Stimulated activated CD8-positive, alpha-beta memory T cell treated with anti-CD3 and anti-CD28 coated beads, Interleukin-12 subunit alpha, Interleukin-12 subunit beta, amount 100 ng/mL, for 24 hours (primary cell): Measurements from ENCODE around the gene LRFN2.

Experiments
- DNase-seq: peaks from one replicate; pipeline ENCODE4 v3.0.0-alpha.2; 2020; ENCODE audit errors: extremely low read depth

The LRFN2 gene

DNA sequence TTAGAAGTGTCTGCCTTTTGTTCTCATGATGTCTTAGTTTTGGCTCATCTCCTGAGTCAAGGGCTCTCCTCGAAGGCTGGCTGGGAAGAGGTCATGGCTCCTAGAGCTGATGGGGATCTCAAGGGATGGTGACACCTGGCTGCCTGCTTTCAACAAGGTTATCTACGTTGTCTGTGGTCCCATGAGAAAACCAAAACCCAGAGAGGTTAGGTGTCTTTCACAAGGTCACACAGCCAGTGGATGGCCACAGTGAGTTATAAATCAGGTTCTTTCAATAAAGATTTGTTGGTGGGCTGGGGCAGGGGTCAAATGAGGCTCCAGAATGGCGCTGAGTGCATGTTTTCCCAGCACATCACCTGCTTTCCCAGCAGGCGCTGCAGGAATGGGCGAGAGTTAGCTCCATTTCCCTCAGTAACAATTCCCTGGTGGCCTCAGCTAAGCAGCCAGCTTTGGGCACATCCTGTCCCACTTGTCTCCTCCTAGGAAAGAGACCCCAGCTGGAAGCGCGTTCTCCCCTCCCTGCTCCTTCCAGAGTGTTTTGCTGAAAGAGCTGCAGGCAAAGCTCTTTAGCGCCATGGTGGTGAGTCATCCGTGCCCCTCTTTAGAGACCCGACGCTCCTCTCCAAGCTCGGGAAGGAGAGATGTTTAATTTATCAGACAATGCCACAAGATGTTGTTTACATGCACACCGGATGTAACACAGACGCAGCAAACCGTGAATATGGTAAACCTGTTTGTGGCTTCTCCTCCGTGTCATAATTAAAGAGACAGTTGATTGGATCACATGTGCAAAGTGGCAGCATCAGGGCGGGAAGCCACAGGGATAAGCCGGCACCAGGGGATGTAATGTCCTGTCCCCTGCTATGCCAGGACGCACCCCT, 109.7 kb downstream of the LRFN2 start:
- DNase-seq, result no peak

DNA sequence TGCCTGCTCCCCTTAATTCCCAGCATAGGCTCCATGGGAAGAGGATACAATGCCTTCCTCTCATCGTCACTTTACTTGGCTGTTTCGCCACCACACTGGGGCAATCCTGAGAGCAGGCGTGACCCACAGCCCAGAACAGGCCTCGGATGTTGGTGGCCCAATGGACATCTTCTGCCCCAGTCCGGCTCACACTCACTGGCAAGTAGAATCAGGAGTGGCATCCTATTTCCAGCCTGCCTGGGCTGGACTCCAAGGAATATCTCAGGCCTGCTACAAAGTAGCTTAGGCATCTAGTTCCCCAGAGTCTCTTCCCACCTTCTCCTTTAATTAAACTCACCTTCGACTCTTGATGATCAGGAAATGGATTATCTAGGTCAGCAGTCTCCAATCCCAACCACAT, 110.5 kb downstream of the LRFN2 start:
- no peak for DNase-seq

DNA sequence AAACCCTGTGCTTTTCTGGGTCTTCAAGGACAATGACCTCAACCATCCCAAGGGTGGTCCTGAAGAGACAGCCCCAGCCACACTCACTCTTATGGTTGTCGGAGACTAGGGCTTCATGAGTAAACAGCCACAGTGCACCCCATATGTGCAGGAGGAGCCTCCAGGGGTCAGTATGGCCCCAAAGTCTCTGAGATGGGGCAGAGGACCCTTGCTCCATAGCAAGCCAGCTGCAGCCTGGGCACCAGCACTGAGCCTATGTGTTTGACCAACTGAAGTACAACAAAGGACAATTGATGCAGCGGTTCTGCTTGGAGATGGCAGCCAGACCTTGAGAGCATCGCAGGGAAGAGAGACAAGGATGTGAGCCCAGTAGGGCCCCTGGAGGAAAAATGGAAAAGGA, 112.2 kb downstream of the LRFN2 start:
- DNase-seq, result no peak

DNA sequence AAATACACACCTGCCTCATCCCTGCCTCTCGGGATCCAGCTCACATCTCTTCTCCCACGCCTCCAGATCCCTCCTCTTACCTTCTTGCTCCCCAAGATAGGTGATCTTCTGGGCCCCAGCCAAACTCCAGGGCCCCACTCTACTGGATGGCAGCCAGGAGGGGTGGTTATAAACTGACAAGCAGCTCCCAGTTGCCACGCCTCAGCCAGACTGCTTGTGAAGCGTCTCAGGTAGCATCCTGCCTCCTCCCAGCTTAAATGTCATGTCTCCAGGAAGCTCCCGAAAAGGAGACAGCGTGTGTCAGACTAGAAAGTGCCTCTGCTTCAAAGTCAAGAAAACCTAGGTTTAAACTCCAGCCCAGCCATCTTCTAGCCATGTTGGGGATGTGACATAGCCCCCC, 114.1 kb downstream of the LRFN2 start:
- no peak for DNase-seq

DNA sequence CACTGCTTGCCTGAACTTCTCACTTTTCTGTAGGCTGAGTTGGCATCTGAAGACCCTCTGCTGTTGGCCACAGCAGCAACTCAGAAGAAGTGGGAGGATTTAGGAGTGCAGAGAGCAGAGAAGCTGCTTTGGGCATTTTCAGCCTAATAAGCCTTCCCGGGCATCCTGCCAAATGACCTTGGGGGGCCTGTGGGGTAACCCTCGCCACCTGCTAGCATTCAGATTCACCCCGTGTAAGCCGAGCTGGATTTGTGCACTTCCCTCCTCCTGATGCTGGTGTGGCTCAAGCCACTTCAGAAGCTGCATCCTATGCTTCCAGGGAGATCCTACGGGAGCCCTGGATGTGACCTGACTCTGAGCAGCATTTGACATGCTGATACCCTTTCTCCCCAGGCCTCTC, 114.8 kb downstream of the LRFN2 start:
- DNase-seq, result no peak

DNA sequence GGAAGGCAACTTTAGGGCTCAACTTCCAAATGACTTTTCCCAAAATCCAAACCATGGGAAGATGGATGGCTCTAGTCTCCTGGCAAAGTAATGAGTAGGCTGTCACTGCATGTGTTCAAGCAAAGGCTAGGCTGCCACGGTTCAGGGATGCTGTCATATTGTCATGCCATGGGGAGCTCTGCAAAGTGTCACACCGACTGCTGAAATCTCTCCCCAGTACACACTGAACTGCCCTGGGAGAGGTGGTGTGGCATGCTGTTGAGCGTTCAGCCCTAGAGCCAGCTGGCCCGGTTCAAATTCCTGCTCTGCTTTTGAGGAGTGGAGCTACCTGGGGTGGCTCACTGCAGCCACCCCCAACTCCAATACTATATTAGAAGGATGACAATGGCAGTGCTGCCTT, 115.9 kb downstream of the LRFN2 start:
- DNase-seq, result no peak

DNA sequence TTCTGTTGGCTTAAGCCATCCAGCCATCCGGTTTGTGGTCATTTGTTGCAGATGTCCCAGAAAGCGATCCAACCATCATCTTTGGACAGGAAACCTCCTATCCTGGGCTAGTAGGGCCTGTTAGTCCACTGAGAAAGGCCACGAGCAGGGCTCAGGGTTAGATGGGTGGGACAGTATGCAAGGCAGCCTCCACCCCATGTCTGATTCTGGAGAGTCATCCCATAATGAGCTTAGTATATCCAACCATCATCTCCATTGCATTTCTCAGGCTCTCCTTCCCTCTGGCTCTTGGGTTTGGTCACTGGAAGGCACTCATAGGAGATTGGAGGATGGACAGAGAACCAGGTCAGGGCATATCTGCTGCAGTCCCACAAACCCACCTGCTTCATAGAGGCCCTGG, 117.8 kb downstream of the LRFN2 start:
- DNase-seq, result no peak

DNA sequence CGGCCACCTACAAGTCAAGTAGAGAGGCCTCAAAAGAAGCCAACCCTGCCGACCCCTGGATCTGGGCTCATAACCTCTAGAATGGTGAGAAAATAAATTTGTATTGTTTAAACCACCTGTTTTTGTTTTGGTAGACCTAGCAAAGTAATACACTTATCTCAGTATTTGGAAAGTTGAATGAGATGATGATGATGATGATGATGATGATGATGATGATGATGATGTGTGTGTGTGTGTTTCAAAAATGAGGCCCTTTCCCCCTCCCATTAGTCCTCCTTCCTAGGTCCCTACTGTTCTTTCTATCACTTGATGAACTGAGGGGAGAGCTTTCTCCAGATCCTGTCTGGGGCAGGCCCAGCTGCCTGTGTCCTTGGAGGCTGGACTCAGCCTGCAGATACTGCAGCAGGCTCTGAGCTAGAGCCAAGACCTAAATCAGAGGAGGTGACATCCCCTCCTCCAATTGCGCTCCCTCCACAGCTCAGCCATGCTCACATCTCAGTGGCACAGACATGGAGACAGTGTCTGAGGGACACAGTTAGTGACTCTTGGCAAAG, 120.1 kb downstream of the LRFN2 start:
- DNase-seq, result no peak

DNA sequence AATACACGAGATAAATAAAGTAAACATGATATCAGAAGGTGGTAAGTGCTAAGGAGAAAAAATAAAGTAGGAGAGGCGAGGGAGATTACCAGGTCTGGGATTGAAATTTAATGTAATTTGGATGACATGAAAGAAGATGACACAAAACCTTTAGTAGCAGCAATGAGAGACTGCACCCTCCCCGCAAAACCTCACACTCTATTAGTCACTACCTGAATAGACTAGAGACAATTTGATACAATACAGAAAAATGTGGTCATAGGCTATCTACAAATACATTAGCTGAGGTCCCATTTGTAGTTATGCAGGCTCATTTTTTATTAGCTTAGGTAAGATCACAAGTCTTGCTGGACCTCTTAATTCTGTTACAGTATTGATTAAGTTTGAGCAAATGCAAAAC, 125.5 kb downstream of the LRFN2 start:
- no peak for DNase-seq

DNA sequence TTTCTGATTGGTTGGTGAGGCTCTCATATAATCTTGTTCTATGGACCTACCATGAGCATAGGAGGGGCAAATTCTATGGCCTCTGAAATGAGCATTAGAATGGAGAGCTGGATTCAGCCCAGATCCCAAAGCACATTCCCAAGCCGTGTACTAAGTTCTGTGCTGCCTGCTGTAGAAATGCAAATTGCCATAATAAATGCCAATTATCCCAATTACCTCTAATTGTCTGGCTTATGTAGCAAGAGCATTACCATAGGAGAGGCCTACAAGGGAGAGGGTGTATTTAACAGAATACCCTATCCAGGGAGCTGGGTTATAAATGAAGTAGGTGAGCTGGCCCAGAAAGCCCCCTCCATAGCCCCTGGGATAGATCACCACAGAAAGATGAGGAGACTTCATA, 126.8 kb downstream of the LRFN2 start:
- DNase-seq, result no peak

DNA sequence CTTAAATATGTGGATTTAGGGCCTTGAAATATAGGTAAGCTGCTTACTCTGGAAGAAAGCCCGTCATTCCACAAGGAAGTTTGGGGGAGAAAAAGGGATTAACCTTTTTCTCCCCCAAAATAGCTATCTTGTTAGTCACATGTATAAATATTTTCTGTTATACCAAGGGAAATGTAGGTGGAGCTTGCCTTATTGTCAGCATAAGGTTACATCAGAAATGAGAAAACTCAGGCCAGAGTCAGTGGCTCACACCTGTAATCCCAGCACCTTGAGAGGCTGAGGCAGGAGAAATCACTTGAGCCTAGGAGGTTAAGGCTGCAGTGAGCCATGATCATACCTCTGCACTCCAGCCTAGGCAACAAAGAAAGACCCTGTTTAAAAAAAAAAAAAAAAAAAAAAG, 129.9 kb downstream of the LRFN2 start:
- no peak for DNase-seq

DNA sequence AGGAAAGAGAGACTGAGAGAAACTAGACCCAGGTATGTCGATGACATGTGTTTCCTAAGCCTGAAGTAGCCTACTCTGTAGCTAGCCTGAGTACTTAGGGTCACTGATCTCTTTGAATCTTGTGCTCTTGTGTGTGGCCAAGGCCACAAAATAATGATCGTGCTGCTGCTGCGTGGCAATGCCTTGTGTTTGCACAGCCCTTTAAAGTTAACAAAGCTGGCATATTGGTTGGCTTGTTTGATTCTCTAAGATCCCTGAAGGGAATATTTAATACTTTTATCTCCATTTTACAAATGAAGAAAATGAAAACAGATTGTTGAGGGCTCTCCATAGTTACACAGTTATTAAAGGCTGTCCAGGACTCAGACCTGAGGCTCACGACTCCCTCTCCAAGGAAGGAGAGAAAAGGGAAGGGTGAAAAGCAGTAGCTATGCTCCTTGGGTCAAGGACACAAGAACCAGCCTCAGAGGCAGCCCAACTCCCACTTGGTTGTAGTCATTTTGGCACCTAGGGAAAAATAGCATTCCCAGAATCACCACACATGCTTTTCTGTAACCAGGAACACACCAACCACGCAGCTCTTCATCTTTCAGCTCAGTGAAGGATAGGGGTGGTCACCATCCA, 130.7 kb downstream of the LRFN2 start:
- DNase-seq, result no peak

DNA sequence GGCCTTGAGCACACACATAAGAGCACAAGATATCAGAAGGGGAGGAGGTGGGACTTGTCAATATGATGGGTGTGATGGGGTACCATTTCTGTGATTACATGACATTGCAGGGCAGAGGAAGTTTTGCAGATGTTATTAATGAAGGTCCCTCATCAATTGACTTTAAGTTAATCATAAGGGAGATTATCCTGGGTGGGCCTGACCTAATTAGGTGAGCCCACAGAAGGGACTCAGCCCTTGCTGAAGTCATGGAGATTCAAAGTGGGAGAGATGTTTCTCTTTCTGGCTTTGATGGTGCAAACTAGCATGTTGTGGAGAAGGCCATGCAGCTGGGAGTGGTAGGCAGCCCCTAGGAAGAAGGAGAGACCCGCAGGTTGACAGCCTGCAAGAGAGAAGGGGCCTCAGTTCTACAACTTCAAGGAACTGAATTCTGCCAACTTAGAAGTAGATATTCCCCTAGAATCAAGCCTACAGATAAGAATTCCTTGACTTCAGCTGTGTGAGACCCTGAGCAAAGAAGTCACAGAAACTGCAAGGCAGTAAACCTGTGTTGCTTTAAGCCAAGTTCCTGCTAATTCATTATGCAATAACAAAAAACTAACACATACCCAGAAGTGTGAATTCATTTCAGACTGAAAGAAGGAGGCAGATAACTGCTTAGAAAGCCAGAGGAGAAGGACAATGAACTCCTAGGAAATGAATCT, 131.3 kb downstream of the LRFN2 start:
- DNase-seq, result no peak

DNA sequence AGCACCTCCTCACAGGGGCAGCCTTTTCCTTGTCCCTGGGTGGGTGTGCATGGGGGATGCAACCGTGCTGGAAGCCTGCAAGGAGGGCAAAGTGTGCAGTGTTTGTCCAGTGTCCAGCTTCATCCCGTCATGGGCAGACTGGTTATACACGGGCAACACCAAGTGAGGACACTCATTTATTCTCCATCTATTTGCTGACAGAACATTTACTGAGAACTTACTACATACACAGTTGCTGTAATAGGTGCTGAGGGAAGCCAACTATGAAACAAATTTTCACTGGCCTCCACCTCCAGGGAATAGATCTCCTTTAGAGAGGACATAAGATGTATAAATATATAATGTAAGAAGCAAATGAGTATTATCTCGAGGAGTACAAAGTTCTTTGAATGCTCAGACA, 136.7 kb downstream of the LRFN2 start:
- DNase-seq, result no peak

DNA sequence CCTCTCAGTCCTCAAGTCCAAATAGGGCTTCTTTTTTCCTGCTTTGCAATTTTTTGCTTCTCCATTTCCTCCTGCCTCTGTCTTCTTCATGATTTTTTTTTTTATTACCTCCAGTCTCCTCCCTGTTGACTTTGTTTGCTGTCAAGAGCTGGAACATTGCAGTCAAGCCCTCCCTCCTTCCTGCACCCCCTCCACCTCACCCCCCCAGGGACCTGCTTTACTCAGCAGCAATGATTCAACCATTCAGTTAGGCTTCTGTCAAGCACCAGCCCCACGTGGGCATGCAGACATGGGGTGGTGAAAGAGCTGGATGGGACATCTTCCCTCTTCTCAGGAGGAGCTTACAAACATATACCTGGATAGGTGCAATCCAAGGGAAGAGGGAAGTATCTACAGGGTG, 142.4 kb downstream of the LRFN2 start:
- no peak for DNase-seq

DNA sequence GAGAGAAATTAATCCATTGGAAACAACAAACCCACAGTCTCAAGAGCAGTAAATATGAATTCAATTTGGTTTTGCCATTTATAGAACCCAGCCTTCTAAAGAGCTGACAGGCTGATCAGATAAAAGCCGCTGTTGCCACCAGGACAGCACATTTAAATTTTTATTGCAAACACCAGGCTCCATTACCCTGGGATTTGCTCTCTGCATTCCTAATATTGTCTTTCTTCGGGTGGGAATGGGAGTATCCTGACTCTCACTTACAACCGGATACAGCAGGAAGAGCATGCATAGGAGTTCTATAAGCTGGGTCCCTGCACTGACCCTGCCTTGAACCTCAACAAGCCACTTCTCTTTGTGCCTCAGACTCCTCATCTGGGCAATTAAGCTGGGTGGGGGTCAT, 142.9 kb downstream of the LRFN2 start:
- no peak for DNase-seq

DNA sequence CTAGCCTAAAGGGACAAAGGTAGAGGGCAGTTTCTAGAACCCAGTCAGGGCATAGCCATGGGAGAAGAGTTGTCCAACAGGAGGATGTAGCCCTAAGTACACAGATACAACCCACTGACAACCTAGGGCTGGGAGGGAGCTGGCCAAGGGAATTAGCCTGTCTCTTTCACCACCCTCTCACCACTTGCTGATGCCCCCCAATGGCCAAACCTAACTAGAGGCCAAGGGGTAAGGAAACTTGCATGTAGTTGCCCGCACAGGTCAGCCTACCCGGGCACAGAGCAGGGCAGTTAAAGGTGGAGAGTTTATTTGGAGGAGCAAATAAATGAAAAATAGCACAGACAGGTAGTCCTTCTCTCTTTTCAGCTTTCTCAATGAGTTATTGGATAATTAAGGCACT, 143.3 kb downstream of the LRFN2 start:
- DNase-seq, result no peak

DNA sequence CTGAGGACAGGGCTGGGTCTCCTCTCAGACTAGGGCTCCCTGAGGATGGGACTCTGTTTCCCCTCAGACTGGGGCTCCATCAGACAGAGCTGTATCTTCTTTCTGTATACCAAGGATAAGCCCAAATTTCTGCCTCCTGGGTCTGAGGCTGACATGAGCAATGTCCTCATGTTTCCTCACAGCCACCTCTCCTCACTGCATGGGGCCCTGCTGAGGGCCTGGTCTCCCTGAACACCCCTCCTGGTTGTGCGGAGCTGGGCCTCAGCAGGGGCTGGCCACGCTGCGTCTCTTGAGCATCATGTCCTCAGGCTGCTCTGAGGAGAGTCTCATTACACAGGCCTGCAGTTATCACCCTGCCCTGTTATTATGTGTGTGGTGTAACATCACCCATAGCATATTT, 144.6 kb downstream of the LRFN2 start:
- no peak for DNase-seq

DNA sequence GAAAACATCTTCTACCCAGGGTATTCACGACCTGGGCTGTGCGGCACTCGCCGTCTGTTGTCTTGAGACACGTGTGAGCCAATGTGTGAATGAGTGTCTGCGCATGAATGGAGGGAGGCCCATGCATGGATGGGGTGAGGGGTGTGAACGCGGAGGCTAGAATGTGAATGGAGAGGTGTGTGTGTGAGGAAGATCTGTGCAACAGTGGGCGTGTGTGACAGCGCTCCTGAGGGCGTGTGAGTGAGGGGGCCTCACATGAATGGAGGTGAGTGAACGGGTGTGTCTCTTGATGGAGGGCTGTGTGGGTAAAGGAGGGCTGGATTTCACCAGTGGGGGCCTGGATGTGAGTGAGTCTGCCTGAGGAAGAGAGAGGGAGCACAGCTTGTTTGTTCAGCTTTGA, 146.0 kb downstream of the LRFN2 start:
- DNase-seq, result no peak

DNA sequence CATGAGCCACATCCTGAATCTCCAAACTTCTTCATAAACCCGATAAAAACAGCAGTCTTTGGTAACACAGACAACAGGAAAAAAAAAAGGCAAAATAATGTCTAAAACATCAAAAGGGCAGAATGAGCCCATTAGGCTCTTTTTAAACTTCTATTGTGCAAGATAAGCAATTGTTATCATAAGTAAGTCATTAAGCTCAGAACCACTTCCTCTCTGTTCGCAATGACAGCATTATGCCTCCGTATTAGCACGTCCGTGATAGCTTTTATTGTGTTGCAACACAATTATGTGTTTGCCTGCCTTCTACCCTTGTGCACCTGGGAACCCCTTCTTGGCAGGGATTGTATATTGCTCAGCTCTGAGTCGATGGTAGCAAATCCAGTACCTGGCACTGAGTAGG, 147.1 kb downstream of the LRFN2 start:
- DNase-seq, result no peak

DNA sequence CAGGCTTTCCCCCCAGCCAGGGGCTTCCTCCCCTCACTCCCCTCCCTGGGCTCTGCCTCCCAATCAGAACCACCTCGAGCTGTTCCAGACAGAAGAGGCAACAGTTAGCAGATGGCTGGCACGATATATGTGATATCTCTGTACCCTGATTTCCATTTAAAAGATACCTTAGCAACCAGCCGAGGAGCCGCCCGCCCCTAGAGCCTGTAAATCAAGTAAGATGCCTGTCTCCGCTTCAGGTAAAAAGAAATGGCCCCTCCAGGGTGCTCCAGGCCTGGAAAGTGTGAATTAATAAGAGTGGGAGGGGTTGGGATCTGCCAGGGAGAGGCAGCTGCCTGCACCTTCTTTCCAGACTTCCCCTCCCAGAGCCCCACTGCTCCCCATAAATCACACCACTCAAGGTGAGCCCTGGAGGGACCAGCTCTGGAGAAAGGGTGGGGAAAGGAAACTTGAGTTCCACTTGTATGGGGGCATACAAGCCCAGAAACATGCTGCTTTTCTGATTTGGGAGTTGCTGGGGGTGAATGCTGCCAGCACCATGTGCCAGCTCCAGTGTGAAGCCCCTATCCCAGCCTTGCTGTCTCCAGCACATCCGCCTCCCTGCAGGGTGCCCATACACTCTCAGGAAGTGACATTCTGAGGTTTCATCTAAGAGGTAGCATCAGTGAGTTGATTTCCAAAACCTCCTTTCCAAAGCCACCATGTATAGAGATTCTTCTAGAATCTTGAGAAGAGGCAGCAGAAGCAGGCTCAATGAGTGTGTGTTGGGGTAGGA, 148.0 kb downstream of the LRFN2 start:
- DNase-seq, result no peak
